Mononuclear cell (primary cell): ENCODE data around the gene PGAP2. TPM values are rescaled to one million over a fixed set of nuclear protein-coding genes. Genes with fewer than 3 reads are reported as not detected.
"Not testable (repeated sequence)": the region's sequence is repeated elsewhere in the genome, so short reads cannot be mapped to it uniquely, and the experiment has no call there.

Source experiments
- H3K27me3 ChIP-seq: 2 replicates; pipeline ENCODE4 v1.6.0; 2011; ENCODE audit warnings: low read length, control low read depth; ENCODE audit not compliant: insufficient read depth
- H3K4me1 ChIP-seq: 2 replicates; pipeline ENCODE4 v1.5.1; 2011; ENCODE audit warnings: mild to moderate bottlenecking, low read length, control low read depth; ENCODE audit not compliant: insufficient read depth
- H3K4me3 ChIP-seq: 2 replicates; pipeline ENCODE4 v1.5.1; 2011; ENCODE audit warnings: mild to moderate bottlenecking, low read length, moderate library complexity
- H3K9me3 ChIP-seq: 2 replicates; pipeline ENCODE4 v1.5.1; 2011; ENCODE audit warnings: low read depth, mild to moderate bottlenecking, control low read depth, low read length
- total RNA-seq: library from RNA; depleted of rRNA; stranded (reverse); fragments of >200 nt; gene quantifications from one replicate; pipeline ENCODE4 v1.2.3, GENCODE V29; 2012

PGAP2 gene
- total RNA-seq, 1 donor, result 7.5 TPM

GRCh38 chr11:3796801-3797328 is 11.5 kb upstream of the PGAP2 start:
- peak overlapping the region; percentile 95 for H3K4me3 ChIP-seq
- H3K9me3 ChIP-seq, result no peaks in the 10 kb centered on the region
- H3K4me1 ChIP-seq, result peaks cover 35% of the 10 kb centered on the region
- H3K27me3 ChIP-seq, result no peaks in the 10 kb centered on the region

DNA sequence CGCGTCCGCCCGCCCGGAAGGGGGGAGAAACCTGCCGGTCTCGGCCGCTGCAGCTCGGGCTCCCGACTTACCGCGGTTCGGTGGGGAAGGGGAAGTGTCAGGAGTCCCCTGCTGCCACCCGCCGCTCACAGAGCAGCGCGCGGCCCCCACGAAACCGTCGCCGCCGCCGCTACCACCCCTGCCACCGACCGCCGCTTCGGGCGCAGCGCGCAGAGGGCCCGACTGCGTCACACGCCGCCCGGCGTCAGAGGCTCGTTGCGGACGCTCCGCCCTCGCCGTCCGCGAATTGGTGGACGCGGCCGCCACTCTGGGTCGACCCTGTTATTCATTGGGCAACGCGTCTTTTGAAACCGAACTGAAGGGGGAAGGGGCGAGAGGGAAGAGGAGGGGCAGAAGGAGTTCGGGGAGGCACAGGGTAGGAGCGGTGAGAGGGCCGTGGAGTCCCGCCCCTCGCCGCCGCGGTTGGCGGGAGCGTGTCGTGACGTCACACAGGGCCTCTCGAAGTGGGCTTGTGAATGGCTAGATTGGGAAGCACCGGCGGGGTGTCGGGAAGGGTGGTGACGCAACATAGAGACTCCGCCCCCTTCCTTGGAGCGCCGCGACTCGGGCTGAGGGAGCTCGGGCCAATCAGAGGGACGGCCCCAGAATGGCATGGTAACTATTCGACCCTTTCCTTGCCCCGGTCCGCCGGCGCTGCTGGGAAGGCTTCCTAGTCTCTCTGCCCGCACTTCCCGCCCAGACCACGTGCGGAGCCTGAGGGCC is 10.8 kb upstream of the PGAP2 start, which contains the start of gene NUP98:
TSS of gene NUP98 (minus strand) at position 226 of the 762 bp plus-strand sequence. CDS start 15,437 bp downstream, outside the sequence.
- Histone ChIP-seq H3K27me3 (no peaks in the 10 kb centered on the region), H3K9me3 (no peaks in the 10 kb centered on the region), H3K4me3 (peak within 1 kb of the TSS; percentile 95)

DNA sequence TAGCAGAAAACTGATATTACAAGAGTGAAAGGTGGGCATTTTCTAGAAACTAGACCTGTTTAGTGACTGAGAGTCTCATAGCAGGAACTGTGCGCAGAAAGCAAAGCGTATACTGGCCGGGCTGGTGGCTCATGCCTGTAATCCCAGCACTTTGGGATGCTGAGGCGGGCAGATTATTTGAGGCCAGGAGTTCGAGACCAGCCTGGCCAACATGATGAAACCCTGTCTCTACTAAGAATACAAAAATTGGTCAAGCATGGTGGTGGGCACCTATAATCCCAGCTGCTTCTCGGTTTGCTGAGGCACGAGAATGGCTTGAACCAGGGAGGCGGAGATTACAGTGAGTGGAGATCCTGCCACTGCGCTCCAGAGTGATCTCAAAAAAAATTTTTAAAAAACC is 9.2 kb upstream of the PGAP2 start:
- no peaks in the 10 kb centered on the region for H3K9me3 ChIP-seq
- no peak overlapping the region for H3K4me3 ChIP-seq
- no peaks in the 10 kb centered on the region for H3K27me3 ChIP-seq
- peaks cover 34% of the 10 kb centered on the region for H3K4me1 ChIP-seq

More for the DNA sequence above, 10.8 kb upstream of the PGAP2 start, which contains the start of gene NUP98:
- H3K4me1 ChIP-seq, result peaks cover 35% of the 10 kb centered on the region

GRCh38 chr11:3799873-3800272 is 8.5 kb upstream of the PGAP2 start:
- Histone ChIP-seq H3K27me3 (no peaks in the 10 kb centered on the region), H3K4me3 (no peak overlapping the region), H3K9me3 (no peaks in the 10 kb centered on the region), H3K4me1 (peaks cover 28% of the 10 kb centered on the region)

GRCh38 chr11:3802011-3802790 is 6.2 kb upstream of the PGAP2 start:
- Histone ChIP-seq H3K27me3 (no peaks in the 10 kb centered on the region), H3K4me3 (no peak overlapping the region), H3K4me1 (peaks cover 9% of the 10 kb centered on the region), H3K9me3 (no peaks in the 10 kb centered on the region)

DNA sequence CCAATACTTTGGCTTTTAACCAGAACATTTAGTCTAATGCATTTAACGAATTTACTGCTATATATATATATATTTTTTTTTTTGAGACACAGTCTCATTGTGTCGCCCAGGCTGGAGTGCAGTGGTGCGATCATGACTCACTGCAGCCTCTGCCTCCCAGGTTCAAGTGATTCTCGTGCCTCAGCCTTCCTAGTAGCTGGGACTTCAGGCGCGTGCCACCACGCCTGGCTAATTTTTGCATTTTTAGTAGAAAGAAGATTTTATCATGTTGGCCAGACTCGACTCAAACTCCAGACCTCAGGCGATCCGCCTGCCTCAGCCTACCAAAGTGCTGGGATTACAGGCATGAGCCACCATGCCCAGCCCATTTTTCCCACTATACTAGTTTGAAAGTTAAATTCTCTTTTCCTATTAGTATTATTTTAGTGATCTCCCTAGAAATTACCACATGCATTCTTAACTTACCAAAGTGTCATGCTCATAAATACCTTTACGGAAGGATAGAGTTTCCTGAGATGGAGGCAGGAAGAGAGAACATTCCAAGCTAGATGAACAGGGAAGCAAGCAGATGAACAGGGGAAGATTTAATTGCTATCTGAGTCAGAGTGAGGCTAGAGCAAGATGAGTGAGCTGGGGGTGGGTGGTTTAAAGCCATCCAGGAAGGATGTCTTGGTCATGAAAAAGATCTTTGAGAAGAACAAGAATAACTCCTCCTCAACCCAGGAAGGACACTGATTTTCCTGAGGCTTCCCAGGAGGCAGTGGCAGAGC is 4.4 kb upstream of the PGAP2 start:
- Histone ChIP-seq H3K4me1 (peaks cover 11% of the 10 kb centered on the region), H3K9me3 (no peaks in the 10 kb centered on the region)

GRCh38 chr11:3808861-3809623 is 682 bp downstream of the PGAP2 start:
- H3K4me1 ChIP-seq, result peaks cover 15% of the 10 kb centered on the region
- peak overlapping the region; percentile 86 for H3K4me3 ChIP-seq
- no peaks in the 10 kb centered on the region for H3K27me3 ChIP-seq
- no peaks in the 10 kb centered on the region for H3K9me3 ChIP-seq

More for the DNA sequence above, 4.4 kb upstream of the PGAP2 start:
- Histone ChIP-seq H3K4me3 (no peak overlapping the region), H3K27me3 (no peaks in the 10 kb centered on the region)

GRCh38 chr11:3809624-3809928 is 1.2 kb downstream of the PGAP2 start:
- Histone ChIP-seq H3K4me3 (no peak overlapping the region), H3K4me1 (peaks cover 15% of the 10 kb centered on the region), H3K9me3 (no peaks in the 10 kb centered on the region), H3K27me3 (no peaks in the 10 kb centered on the region)

GRCh38 chr11:3810446-3810845 is 2.1 kb downstream of the PGAP2 start:
- Histone ChIP-seq H3K27me3 (no peaks in the 10 kb centered on the region), H3K4me3 (no peak overlapping the region), H3K9me3 (no peaks in the 10 kb centered on the region), H3K4me1 (peaks cover 15% of the 10 kb centered on the region)

DNA sequence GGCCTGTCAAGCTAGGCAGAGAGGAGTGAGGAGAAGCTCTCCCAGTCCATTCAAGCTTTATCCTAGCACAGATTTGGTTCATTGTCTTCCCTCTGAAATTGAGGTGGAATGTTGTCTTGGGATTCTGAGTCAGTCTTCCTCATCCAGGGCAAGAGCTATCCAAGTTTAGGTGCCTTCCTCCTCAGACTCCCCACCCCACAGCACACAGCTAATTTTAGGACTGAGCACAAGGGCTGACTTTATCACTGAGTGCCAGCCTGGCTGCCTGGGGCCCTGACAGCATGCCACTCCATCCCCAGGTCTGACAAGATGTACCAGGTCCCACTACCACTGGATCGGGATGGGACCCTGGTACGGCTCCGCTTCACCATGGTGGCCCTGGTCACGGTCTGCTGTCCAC is 2.6 kb downstream of the PGAP2 start:
- Histone ChIP-seq H3K27me3 (no peaks in the 10 kb centered on the region), H3K9me3 (no peaks in the 10 kb centered on the region), H3K4me1 (peaks cover 15% of the 10 kb centered on the region), H3K4me3 (no peak overlapping the region)

DNA sequence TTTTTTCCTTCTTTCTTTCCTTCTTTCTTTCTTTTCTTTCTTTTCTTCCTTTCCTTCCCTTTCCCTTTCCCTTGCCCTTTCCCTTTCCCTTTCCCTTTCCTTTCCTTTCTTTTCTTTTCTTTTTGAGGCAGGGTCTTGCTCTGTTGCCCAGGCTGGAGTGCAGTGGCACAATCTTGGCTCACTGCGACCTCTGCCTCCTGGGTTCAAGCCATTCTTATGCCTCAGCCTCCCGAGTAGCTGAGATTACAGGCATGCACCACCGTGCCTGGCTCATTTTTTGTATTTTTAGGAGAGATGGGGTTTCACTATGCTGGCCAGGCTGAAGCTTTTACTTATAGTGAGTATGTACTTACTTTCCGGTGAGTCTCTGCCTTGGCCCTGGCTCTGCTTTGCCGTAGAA is 6.5 kb downstream of the PGAP2 start:
- H3K4me3 ChIP-seq, H3K27me3 ChIP-seq, H3K9me3 ChIP-seq, H3K4me1 ChIP-seq: not testable (repeated sequence)

- no peaks in the 10 kb centered on the region for H3K27me3 ChIP-seq
- H3K4me1 ChIP-seq, result no peaks in the 10 kb centered on the region
- no peaks in the 10 kb centered on the region for H3K9me3 ChIP-seq
Observed at GRCh38 chr11:3815845-3816244, 7.5 kb downstream of the PGAP2 start.

DNA sequence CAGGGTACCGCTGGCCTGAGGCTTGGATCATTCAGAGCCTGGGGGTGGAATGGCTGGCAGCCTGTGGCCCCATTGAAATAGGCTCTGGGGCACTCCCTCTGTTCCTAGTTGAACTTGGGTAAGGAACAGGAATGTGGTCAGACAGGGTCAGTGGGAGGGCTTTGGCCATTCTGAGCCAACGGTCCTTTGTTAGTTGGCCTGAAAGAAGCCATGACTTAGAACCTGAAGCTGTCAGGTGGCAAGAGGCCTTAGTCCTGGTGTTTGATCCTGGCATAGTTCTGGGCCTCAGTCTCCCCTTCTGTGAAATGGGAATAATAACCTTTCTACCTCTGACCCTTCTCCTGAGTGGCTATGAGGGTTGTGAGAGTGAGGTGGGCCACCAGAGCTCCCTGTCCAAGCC is 8.3 kb downstream of the PGAP2 start:
- Histone ChIP-seq H3K27me3 (no peaks in the 10 kb centered on the region), H3K4me3 (no peak overlapping the region)

More at GRCh38 chr11:3815845-3816244, 7.5 kb downstream of the PGAP2 start:
- no peak overlapping the region for H3K4me3 ChIP-seq

GRCh38 chr11:3817181-3817800 is 8.9 kb downstream of the PGAP2 start:
- Histone ChIP-seq H3K4me3 (no peak overlapping the region), H3K9me3 (no peaks in the 10 kb centered on the region), H3K27me3 (no peaks in the 10 kb centered on the region), H3K4me1 (no peaks in the 10 kb centered on the region)

More for the DNA sequence above, 8.3 kb downstream of the PGAP2 start:
- no peaks in the 10 kb centered on the region for H3K4me1 ChIP-seq
- no peaks in the 10 kb centered on the region for H3K9me3 ChIP-seq
